PC-9 (cell line): Measurements from ENCODE around the gene RXYLT1. TPM values are rescaled to one million over a fixed set of nuclear protein-coding genes. Genes with fewer than 3 reads are reported as not detected.
"Not testable (repeated sequence)": the region's sequence is repeated elsewhere in the genome, so short reads cannot be mapped to it uniquely, and the experiment has no call there.

Source experiments
- Bru-seq: library from RNA; stranded (reverse); fragments of 400-500 nt; gene quantifications from one replicate; lab custom pipeline; 2021; lab: Mats Ljungman, UMichigan
- BruChase-seq, 2 experiments: library from RNA; stranded (reverse); fragments of 400-500 nt; gene quantifications; one replicate each; lab custom pipeline; 2021; lab: Mats Ljungman, UMichigan
- BruUV-seq: library from RNA; stranded (reverse); fragments of 400-500 nt; replicated peaks from 2 replicates; lab custom pipeline; 2021; lab: Mats Ljungman, UMichigan
- CTCF ChIA-PET: fragments of 300-600 bp; sonication (Branson Sonifier 250); formaldehyde crosslinking; loops from one replicate; lab custom pipeline; 2022; ENCODE audit warnings: antibody characterized with exemption; lab: Charles Lee
- POLR2A ChIA-PET: fragments of 300-600 bp; sonication (Branson Sonifier 250); formaldehyde crosslinking; loops from one replicate; lab custom pipeline; 2022; ENCODE audit warnings: antibody characterized with exemption; ENCODE audit not compliant: unreplicated experiment; lab: Charles Lee
- DNase-seq, 2 experiments: peaks; one replicate each; pipeline versions ENCODE4 v3.0.0 to v3.0.0-alpha.2; 2015 to 2022; ENCODE audit warnings: mixed read lengths in 1 of 2
- H2AFZ ChIP-seq: fragments of 200-600 bp; sonication (generic); 2 replicates; pipeline ENCODE4 v1.8.1; 2017; ENCODE audit warnings: antibody characterized with exemption
- H3F3A ChIP-seq: fragments of 200-600 bp; sonication (generic); 2 replicates; pipeline ENCODE4 v1.8.1; 2017; ENCODE audit warnings: antibody characterized with exemption, mild to moderate bottlenecking, low read depth; ENCODE audit not compliant: insufficient read depth
- H3K27ac ChIP-seq: fragments of 200-600 bp; sonication (generic); 2 replicates; pipeline ENCODE4 v1.6.1; 2016; ENCODE audit warnings: mixed run types
- H3K27me3 ChIP-seq: fragments of 200-600 bp; sonication (generic); 2 replicates; pipeline ENCODE4 v1.6.1; 2016; ENCODE audit warnings: low read depth, mixed run types; ENCODE audit not compliant: insufficient read depth
- H3K36me3 ChIP-seq: fragments of 200-600 bp; sonication (generic); 2 replicates; pipeline ENCODE4 v1.6.1; 2016; ENCODE audit warnings: low read depth, mixed run types
- H3K4me1 ChIP-seq: fragments of 200-600 bp; sonication (generic); replicated peaks from 2 replicates; pipeline ENCODE4 v1.6.1; 2016; ENCODE audit warnings: mixed run types; ENCODE audit not compliant: insufficient read depth
- H3K4me2 ChIP-seq: fragments of 200-600 bp; sonication (generic); 2 replicates; pipeline ENCODE4 v1.6.1; 2017; ENCODE audit warnings: mixed run types
- H3K4me3 ChIP-seq: fragments of 200-600 bp; sonication (generic); 2 replicates; pipeline ENCODE4 v1.6.1; 2016; ENCODE audit warnings: mixed run types
- H3K79me2 ChIP-seq: fragments of 200-600 bp; sonication (generic); 2 replicates; pipeline ENCODE4 v1.6.1; 2017; ENCODE audit warnings: low read depth, mixed run types
- H3K9me2 ChIP-seq: fragments of 200-600 bp; sonication (generic); 2 replicates; pipeline ENCODE4 v1.8.1; 2017; ENCODE audit warnings: mild to moderate bottlenecking; ENCODE audit not compliant: insufficient read depth
- H3K9me3 ChIP-seq: fragments of 200-600 bp; sonication (generic); 2 replicates; pipeline ENCODE4 v1.8.1; 2016; ENCODE audit warnings: low read depth; ENCODE audit not compliant: insufficient read depth
- H4K20me1 ChIP-seq: fragments of 200-600 bp; sonication (generic); 2 replicates; pipeline ENCODE4 v1.8.1; 2017; ENCODE audit not compliant: insufficient read depth
- intact Hi-C: fragments of 100-400 bp; cut with micrococcal nuclease; formaldehyde crosslinking; loops from one replicate; pipeline ENCODE4 v1.10.0; 2022; ENCODE audit not compliant: unreplicated experiment
- long read RNA-seq: library from polyadenylated mRNA; stranded (forward); transcript quantifications from one replicate; pipeline ENCODE4 v2.0.0, GENCODE V29; 2022
- total RNA-seq: library from RNA; stranded (reverse); gene quantifications from 2 replicates; pipeline ENCODE4 v1.2.3, GENCODE V29; 2021
- TF ChIP-seq, protein P1 (sequence below): fragments of 200-600 bp; sonication (generic); conservative IDR thresholded peaks from 2 replicates; pipeline ENCODE4 v1.6.1; 2017; ENCODE audit warnings: mixed run types, antibody characterized with exemption, mild to moderate bottlenecking, moderate library complexity

The RXYLT1 gene, protein sequence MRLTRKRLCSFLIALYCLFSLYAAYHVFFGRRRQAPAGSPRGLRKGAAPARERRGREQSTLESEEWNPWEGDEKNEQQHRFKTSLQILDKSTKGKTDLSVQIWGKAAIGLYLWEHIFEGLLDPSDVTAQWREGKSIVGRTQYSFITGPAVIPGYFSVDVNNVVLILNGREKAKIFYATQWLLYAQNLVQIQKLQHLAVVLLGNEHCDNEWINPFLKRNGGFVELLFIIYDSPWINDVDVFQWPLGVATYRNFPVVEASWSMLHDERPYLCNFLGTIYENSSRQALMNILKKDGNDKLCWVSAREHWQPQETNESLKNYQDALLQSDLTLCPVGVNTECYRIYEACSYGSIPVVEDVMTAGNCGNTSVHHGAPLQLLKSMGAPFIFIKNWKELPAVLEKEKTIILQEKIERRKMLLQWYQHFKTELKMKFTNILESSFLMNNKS
- 10.5 and 12.2 TPM in 2 replicates for total RNA-seq
- percentile 63 among the genes with signal in this experiment for Bru-seq, nascent RNA
- BruChase-seq, experiment 1, labeled RNA remaining after a 2-hour chase = percentile 47 among the genes with signal in this experiment
- BruChase-seq, experiment 2, labeled RNA remaining after a 6-hour chase = percentile 64 among the genes with signal in this experiment
- long read RNA-seq, full-length matches to known transcripts = 103 of 113 reads
- long read RNA-seq, partial matches to known transcripts = 6 of 113 reads
- long read RNA-seq, other reads (novel, unspliced or antisense) = 4 of 113 reads

DNA sequence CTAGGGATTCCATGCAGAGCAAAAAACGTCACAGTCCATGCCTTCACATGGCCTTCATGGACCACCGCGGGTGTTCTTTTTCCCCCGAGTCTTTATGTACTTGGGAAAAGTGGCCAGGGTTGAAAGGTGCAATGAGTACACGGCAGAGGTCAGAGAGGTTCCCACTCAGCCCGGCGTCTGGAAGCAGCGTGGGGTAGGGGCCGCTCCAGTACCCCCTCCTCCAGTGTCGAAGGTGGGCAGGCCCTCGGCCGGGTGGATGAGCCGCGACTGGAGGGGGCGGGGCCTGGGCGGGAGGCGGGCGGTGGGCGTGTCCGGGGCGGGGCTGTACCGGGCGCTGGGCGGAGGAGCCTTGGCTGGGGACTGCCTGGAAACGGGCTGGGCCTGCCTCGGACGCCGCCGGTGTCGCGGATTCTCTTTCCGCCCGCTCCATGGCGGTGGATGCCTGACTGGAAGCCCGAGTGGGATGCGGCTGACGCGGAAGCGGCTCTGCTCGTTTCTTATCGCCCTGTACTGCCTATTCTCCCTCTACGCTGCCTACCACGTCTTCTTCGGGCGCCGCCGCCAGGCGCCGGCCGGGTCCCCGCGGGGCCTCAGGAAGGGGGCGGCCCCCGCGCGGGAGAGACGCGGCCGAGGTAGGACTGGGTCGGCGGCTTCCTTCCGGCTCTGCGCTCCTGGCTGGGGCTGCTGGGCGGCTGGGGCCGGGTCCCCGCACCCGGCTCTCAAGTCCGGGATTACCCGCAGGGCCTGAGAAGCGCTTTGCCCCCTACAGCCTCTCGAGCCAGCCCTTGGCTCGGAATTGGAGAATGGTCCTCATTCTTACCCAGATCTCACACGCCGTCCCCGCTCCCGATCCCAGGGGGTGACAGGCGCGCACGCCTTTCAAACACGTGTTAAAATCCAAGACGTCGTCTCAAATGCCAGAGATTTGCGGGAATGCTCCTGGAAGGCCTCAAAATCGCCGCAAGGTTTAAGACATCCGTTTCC lies at the start of gene RXYLT1:
Gene RXYLT1 (plus strand): TSS at position 412 of the 984 bp plus-strand sequence. CDS start 52 bp downstream, at position 464.
- H3F3A ChIP-seq = no peaks in the 10 kb centered on the region
- H3K4me3 ChIP-seq = peak within 1 kb of the TSS; percentile 83
- H3K79me2 ChIP-seq = peaks cover 17% of the 10 kb centered on the region
- peak within 1 kb of the TSS; percentile 94 for H2AFZ ChIP-seq
- TF ChIP-seq, protein P1, sequence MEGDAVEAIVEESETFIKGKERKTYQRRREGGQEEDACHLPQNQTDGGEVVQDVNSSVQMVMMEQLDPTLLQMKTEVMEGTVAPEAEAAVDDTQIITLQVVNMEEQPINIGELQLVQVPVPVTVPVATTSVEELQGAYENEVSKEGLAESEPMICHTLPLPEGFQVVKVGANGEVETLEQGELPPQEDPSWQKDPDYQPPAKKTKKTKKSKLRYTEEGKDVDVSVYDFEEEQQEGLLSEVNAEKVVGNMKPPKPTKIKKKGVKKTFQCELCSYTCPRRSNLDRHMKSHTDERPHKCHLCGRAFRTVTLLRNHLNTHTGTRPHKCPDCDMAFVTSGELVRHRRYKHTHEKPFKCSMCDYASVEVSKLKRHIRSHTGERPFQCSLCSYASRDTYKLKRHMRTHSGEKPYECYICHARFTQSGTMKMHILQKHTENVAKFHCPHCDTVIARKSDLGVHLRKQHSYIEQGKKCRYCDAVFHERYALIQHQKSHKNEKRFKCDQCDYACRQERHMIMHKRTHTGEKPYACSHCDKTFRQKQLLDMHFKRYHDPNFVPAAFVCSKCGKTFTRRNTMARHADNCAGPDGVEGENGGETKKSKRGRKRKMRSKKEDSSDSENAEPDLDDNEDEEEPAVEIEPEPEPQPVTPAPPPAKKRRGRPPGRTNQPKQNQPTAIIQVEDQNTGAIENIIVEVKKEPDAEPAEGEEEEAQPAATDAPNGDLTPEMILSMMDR = no peak
- H3K27me3 ChIP-seq = no peaks in the 10 kb centered on the region
- H3K9me2 ChIP-seq = no peaks in the 10 kb centered on the region
- ChIA-PET POLR2A (no interaction called here), CTCF (no interaction called here)
- H3K27ac ChIP-seq = peak within 1 kb of the TSS; percentile 22; the same call in 1 of the 2 replicates
- intact Hi-C loops = loop anchor here (10.0 kb wide), 1 partner anchor 95 kb away; no protein-coding TSS in a partner anchor
- no peaks in the 10 kb centered on the region for H4K20me1 ChIP-seq
- BruUV-seq = TSS peak; percentile 78
- peak; percentile 53 to 81 for DNase-seq
- H3K9me3 ChIP-seq = no peaks in the 10 kb centered on the region
- H3K4me1 ChIP-seq = peaks cover 13% of the 10 kb centered on the region
- peaks cover 14% of the 10 kb centered on the region for H3K36me3 ChIP-seq
- peak within 1 kb of the TSS; percentile 91 for H3K4me2 ChIP-seq

DNA sequence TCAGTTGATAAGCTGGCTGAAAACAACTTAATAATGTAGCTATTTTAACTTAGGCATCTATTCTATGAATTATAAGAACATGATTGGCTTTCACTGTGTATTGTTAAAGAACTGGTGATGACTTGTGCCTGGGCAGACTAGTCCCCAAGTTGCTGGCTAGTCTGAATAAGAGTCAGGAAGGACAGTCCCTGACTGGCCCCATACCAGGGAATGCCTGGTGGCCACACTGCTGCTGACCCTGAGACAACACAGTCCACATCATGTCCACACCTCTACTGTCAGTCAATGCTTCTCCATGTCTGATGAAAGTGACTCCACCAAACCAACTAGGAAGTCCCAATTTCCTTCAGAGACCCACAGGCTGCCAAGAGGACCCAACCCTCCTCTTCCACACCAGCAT lies 46.9 kb upstream of the RXYLT1 start:
- POLR2A ChIA-PET, intact Hi-C loops, H3K9me3 ChIP-seq, BruUV-seq, H3K4me3 ChIP-seq, H4K20me1 ChIP-seq, H3K79me2 ChIP-seq, H3K36me3 ChIP-seq, H3K27me3 ChIP-seq, CTCF ChIA-PET, H3K4me2 ChIP-seq, H3K9me2 ChIP-seq, DNase-seq, H3F3A ChIP-seq, H3K27ac ChIP-seq, H3K4me1 ChIP-seq, H2AFZ ChIP-seq: not testable (repeated sequence)

DNA sequence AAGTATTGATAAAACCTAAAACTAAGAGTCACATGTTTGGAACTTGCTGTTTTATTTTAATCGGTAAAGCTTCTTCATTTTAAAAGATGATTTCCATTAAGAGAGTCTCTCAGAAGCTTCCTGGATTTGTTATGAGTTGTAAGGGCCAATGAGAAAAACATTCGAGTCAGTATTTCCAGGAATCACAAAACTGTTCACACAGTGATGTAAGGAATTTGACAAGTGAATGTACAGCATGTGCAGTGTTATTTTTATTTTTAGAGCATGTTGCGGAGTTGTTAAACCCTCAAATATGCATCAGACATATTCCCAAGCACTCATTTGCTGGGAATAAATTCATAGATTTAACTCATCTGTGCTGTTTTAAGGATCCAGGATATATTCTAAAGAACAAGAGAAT lies 46.1 kb upstream of the RXYLT1 start:
- BruUV-seq, H3K4me3 ChIP-seq, POLR2A ChIA-PET, H3F3A ChIP-seq, H4K20me1 ChIP-seq, H3K4me2 ChIP-seq, H3K27ac ChIP-seq, H3K27me3 ChIP-seq, CTCF ChIA-PET, DNase-seq, intact Hi-C loops, H3K9me3 ChIP-seq, H3K4me1 ChIP-seq, H2AFZ ChIP-seq, H3K36me3 ChIP-seq, H3K9me2 ChIP-seq, H3K79me2 ChIP-seq: not testable (repeated sequence)

DNA sequence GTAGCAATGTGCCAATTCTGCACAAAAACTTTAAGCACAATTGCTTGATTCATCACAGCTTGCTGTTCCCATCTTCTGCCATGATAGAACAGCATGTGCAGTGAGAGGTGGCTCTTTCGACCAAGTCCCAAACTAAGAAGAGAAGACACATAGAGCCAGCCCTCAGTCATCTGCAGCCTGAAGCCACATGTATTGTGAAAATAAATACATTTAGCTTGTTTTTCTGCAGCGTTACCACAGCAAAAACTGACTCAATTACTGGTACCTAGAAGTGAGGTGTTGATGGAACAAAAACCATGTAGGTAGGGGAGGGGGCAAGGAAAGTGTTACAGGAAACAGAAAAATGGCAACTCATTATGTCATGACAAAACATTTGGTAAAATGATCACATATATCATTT lies 39.2 kb upstream of the RXYLT1 start:
- H3F3A ChIP-seq, H3K27me3 ChIP-seq, H3K27ac ChIP-seq, H3K4me3 ChIP-seq, BruUV-seq, H3K9me2 ChIP-seq, H3K9me3 ChIP-seq, POLR2A ChIA-PET, intact Hi-C loops, H3K4me2 ChIP-seq, H3K79me2 ChIP-seq, DNase-seq, H2AFZ ChIP-seq, H3K36me3 ChIP-seq, H3K4me1 ChIP-seq, H4K20me1 ChIP-seq, CTCF ChIA-PET: not testable (repeated sequence)

DNA sequence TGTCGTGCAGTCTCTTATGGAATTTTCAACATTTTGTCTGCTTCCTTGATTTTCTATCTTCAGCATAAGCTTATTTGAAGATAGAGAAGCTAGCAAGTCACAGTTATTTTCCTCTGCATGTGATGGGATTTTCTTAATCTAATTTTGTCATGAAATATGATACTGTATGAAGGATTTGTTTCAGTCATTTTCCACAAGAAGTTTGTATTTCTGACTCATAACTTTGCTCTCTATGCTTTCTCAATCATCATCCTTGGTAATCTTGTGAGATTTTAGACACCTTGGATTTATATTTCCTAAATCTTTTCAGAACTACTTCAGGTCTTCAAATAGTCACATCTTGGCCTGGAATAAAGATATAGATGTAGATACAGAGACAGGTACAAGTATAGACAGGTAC lies 38.3 kb upstream of the RXYLT1 start:
- H2AFZ ChIP-seq, DNase-seq, H3K9me2 ChIP-seq, intact Hi-C loops, POLR2A ChIA-PET, H3F3A ChIP-seq, H3K27me3 ChIP-seq, H3K36me3 ChIP-seq, H3K27ac ChIP-seq, H3K4me2 ChIP-seq, H3K79me2 ChIP-seq, H3K4me1 ChIP-seq, H3K4me3 ChIP-seq, BruUV-seq, H3K9me3 ChIP-seq, H4K20me1 ChIP-seq, CTCF ChIA-PET: not testable (repeated sequence)

DNA sequence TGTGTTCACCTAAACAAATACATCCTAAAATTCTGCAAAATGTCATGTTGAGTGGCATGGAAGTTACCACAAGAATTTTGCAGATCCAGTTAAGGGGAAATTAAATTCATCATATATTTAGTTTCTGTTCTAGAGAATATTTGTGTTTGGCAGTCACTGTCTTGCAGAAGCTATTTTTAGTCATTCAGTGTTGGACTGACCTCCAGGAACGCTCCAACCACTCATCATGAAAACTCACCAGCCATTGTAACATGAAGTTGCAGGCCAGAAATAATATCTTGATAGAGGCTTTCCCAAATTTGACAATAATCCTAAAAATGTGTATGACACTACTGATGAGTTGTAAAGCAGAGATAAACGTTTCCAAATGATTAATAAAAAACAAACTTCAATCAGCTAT lies 35.6 kb upstream of the RXYLT1 start:
- CTCF ChIA-PET, H3K4me1 ChIP-seq, H3K9me2 ChIP-seq, H3K36me3 ChIP-seq, H3F3A ChIP-seq, H4K20me1 ChIP-seq, DNase-seq, intact Hi-C loops, H3K27me3 ChIP-seq, BruUV-seq, H3K79me2 ChIP-seq, POLR2A ChIA-PET, H2AFZ ChIP-seq, H3K4me2 ChIP-seq, H3K27ac ChIP-seq, H3K4me3 ChIP-seq, H3K9me3 ChIP-seq: not testable (repeated sequence)
